Transverse colon (tissue), 4 donors: ENCODE results near the gene CARD16. TPM values are rescaled to one million over a fixed set of nuclear protein-coding genes. Genes with fewer than 3 reads are reported as not detected.
"Not testable (repeated sequence)": the region's sequence is repeated elsewhere in the genome, so short reads cannot be mapped to it uniquely, and the experiment has no call there.

Experiments
- DNase-seq: peaks from one replicate; pipeline ENCODE4 v3.0.0-alpha.2; 2019
- H3K27ac ChIP-seq, 4 donors: fragments of 200-600 bp; sonication (generic); 2 replicates each; pipeline ENCODE4 v1.5.1; 2016 to 2018; ENCODE audit warnings: inconsistent platforms in 4 of 4
- H3K27me3 ChIP-seq: fragments of 200-600 bp; sonication (generic); 2 replicates; pipeline ENCODE4 v1.5.1; 2017; ENCODE audit warnings: inconsistent platforms
- H3K36me3 ChIP-seq, 4 donors: fragments of 200-600 bp; sonication (generic); 2 replicates each; pipeline ENCODE4 v1.5.1; 2017 to 2019; ENCODE audit warnings: inconsistent platforms in 4 of 4
- H3K4me1 ChIP-seq, 4 donors: fragments of 200-600 bp; sonication (generic); 2 replicates each; pipeline ENCODE4 v1.5.1; 2017 to 2020; ENCODE audit warnings: inconsistent platforms in 4 of 4
- H3K4me3 ChIP-seq, 4 donors: fragments of 200-600 bp; sonication (generic); 1 replicate in 1 of 4; 2 replicates in 3 of 4; pipeline versions ENCODE4 v1.5.1 to v1.6.1; 2017 to 2019; ENCODE audit warnings: inconsistent platforms in 4 of 4
- H3K9me3 ChIP-seq, 2 donors: fragments of 200-600 bp; sonication (generic); 2 replicates each; pipeline ENCODE4 v1.5.1; 2017 to 2019; ENCODE audit warnings: inconsistent platforms in 2 of 2
- EP300 ChIP-seq: sonication (generic); formaldehyde crosslinking; IDR thresholded peaks from one replicate; pipeline ENCODE4 v1.6.1; 2017; ENCODE audit warnings: antibody characterized with exemption, low read depth
- POLR2A ChIP-seq: fragments of 450-650 bp; IDR thresholded peaks from one replicate; pipeline ENCODE4 v1.6.1; 2016; ENCODE audit warnings: antibody characterized with exemption, mild to moderate bottlenecking, moderate library complexity
- POLR2AphosphoS5 ChIP-seq, 3 donors: sonication (generic); formaldehyde crosslinking; IDR thresholded peaks; one replicate each; pipeline ENCODE4 v1.6.1; 2016; ENCODE audit warnings: antibody characterized with exemption in 3 of 3
- WGBS, 2 donors: methylation state at CpG; one replicate each; pipeline ENCODE4 v1.1.5; 2018; ENCODE audit warnings: low coverage in 1 of 2; 5-methylcytosine and 5-hydroxymethylcytosine counted together
- in situ Hi-C, 4 donors: fragments of 200-750 bp; cut with MboI; loops; one replicate each; pipeline versions ENCODE4 v1.15.0 to v1.15.1; 2017; ENCODE audit warnings: low sequenced_read_pairs in 3 of 4, low pct_ligation_motif_present in 1 of 4, low pct_unique_long_range_greater_than_20kb in 1 of 4
- intact Hi-C: fragments of 100-400 bp; cut with DNase I; formaldehyde crosslinking; loops from one replicate; pipeline ENCODE4 v1.15.1; 2023; ENCODE audit warnings: low total_unique reads
- total RNA-seq, 4 donors: library from RNA; depleted of rRNA; stranded (reverse); fragments of >200 nt; gene quantifications; one replicate each; pipeline ENCODE4 v1.1.0, GENCODE V29; 2016
- TF ChIP-seq, protein P1 (sequence below), 5 experiments: fragments of 200-600 bp in 3 of 5; fragments of 450-650 bp in 2 of 5; sonication (generic) in 3 of 5; IDR thresholded peaks; 1 replicate in 2 of 5; 2 replicates in 3 of 5; pipeline ENCODE4 v1.5.1; 2016 to 2017; ENCODE audit warnings: antibody characterized with exemption in 5 of 5, inconsistent platforms in 3 of 5, mild to moderate bottlenecking in 2 of 5, moderate library complexity in 1 of 5

Gene CARD16
- total RNA-seq, 4 donors from 2014 or later, result 8.0 to 34.0 (median 28.4) TPM; not detected in 1

DNA sequence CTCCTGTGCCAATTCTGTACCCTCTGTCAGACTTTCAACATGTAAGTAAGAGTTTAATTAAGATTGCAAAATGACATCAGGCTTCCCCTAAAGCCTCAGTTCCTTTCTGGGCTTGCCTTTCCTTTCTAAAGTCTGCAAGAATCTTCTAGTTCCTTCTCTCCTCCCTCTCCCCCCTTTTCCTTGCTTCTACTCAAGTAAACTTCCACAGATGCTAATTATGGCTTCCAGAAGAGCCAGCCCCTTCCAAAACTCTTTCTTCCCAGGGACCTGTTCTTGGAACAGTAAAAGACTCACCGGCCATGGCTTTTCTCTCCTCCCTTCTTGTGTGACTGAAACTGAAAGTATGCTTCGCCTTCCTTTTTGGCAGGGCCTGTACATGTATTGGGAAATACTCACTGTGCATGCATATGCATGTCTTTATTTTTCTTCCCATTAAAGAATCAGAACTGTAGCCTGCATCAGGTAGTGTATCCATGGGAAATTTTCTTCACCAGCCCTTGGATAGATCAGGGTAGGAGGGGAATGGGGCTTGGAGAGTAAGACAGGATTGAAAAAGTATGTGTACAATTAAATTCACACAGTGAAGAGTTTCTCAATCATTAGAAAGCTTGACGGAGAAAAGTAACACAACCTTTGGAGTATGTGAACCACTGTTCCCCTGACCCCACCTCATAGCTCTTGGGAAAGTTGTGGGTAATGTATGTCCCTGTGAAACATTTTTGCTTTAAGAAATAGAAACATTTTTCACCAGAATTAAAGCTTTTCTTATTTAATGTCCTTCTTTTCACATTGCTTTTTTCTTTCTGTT is 10.1 kb downstream of the CARD16 start, which contains the start of gene CASP1:
TSS of gene CASP1 (minus strand) at position 332 of the 808 bp plus-strand sequence. CDS start at position 301, 31 bp downstream.
- TF ChIP-seq POLR2A (peak; percentile 49), POLR2AphosphoS5 (IDR thresholded peaks at IDR 0.05) (peak; percentile 60 to 85 (median 80)), EP300 (no peak)
- TF ChIP-seq, protein P1, sequence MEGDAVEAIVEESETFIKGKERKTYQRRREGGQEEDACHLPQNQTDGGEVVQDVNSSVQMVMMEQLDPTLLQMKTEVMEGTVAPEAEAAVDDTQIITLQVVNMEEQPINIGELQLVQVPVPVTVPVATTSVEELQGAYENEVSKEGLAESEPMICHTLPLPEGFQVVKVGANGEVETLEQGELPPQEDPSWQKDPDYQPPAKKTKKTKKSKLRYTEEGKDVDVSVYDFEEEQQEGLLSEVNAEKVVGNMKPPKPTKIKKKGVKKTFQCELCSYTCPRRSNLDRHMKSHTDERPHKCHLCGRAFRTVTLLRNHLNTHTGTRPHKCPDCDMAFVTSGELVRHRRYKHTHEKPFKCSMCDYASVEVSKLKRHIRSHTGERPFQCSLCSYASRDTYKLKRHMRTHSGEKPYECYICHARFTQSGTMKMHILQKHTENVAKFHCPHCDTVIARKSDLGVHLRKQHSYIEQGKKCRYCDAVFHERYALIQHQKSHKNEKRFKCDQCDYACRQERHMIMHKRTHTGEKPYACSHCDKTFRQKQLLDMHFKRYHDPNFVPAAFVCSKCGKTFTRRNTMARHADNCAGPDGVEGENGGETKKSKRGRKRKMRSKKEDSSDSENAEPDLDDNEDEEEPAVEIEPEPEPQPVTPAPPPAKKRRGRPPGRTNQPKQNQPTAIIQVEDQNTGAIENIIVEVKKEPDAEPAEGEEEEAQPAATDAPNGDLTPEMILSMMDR (IDR thresholded peaks at IDR 0.05), result no peak
- DNase-seq, result peak; percentile 63
- no peaks in the 10 kb centered on the region for H3K27me3 ChIP-seq
- peak within 1 kb of the TSS; percentile 27 to 56 (median 39) for H3K4me3 ChIP-seq
- H3K4me1 ChIP-seq, result peaks cover 0 to 37% (median 11%) of the 10 kb centered on the region in 4 donors
- H3K9me3 ChIP-seq, result no peaks in the 10 kb centered on the region
- 8 to 11% methylated on average over 3 of the region's 3 CpGs for WGBS, 2 donors
- in situ Hi-C loops (no loop called here), intact Hi-C loops (no loop called here)
- H3K27ac ChIP-seq, result peak within 1 kb of the TSS; percentile 75 to 89 (median 82)
- peaks cover 0 to 19% (median 0%) of the 10 kb centered on the region in 4 donors for H3K36me3 ChIP-seq

DNA sequence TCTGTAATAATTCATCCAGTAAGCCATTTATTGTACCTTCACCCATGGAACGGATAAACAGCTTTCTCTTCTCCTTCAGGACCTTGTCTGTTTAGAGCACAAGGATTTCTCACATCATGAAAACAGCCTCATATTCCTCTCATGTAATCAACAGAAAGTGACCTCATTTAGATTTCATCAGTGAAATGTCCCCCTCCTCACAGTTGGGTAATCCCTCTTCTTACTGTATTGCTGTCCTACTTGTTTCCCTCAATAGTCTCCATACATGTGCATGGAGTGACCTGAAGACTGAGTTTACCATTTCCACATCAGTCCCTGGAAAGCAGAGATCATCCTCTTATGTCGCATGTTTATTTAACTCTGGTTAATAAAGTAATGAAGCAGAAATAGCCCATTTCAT is 10.7 kb downstream of the CARD16 start:
- peaks cover 0 to 37% (median 11%) of the 10 kb centered on the region in 4 donors for H3K4me1 ChIP-seq
- intact Hi-C loops, H3K9me3 ChIP-seq, in situ Hi-C loops, H3K27me3 ChIP-seq, DNase-seq: not testable (repeated sequence)
- WGBS, 2 donors, result 31% methylated on average over 2 of the region's 2 CpGs
- H3K27ac ChIP-seq, result peak overlapping the region; percentile 75 to 89 (median 82)
- H3K4me3 ChIP-seq, result peak overlapping the region; percentile 27 to 56 (median 39)
- H3K36me3 ChIP-seq, result peaks cover 0 to 19% (median 0%) of the 10 kb centered on the region in 4 donors

DNA sequence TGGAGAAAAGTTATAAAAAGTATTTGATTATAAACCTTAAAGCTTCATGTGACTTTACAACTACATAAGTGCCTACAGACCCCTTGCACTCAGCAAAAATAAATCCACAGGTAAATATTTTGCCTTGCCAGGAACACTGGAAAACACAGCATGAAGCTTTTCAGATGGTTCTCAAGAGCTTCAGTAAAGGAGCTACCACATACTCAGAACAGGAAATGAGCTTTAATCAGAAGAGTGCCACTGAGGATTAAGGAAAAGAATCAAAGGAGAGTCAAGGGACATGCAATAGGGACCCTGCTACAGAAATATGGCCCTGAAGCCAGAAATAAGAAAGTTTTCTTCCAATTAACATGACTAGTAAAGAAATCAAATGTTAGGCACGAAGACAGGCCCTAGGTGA is 11.4 kb downstream of the CARD16 start:
- no peaks in the 10 kb centered on the region for H3K27me3 ChIP-seq
- WGBS, 2 donors, result 50 to 88% methylated on average over 1 of the region's 1 CpG
- peak overlapping the region in 3 of 4 donors; percentile 37 to 56 (median 41) for H3K4me3 ChIP-seq
- TF ChIP-seq POLR2AphosphoS5 (IDR thresholded peaks at IDR 0.05) (no peak), POLR2A (no peak), EP300 (no peak)
- TF ChIP-seq, protein P1 (IDR thresholded peaks at IDR 0.05), result no peak
- no peaks in the 10 kb centered on the region for H3K9me3 ChIP-seq
- DNase-seq, result no peak
- peaks cover 0 to 22% (median 0%) of the 10 kb centered on the region in 4 donors for H3K36me3 ChIP-seq
- peaks cover 0 to 37% (median 11%) of the 10 kb centered on the region in 4 donors for H3K4me1 ChIP-seq
- peak overlapping the region; percentile 75 to 89 (median 82) for H3K27ac ChIP-seq
- intact Hi-C loops, result no loop called here
- in situ Hi-C loops, result no loop called here

DNA sequence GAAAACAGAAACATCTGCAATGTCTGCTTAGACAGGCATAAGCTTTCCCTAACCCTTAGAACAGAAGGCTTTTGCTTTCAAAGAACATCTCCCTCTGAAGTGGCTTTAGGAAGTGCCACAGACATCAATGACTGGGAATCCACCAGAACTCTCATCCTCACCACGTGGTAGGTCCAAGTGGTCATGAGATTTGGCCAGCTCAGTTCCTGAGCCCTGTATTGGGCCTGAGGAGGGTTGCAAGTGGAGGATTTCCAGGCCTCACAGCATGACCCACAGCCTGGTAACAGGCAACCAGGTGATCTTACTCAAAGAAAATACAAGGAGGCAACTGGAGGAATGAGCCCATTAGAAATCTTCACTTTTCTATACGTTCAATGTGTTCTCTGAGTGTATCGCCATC is 11.8 kb downstream of the CARD16 start:
- H3K9me3 ChIP-seq, result no peaks in the 10 kb centered on the region
- TF ChIP-seq POLR2AphosphoS5 (IDR thresholded peaks at IDR 0.05) (no peak), EP300 (no peak), POLR2A (no peak)
- TF ChIP-seq, protein P1 (IDR thresholded peaks at IDR 0.05), result no peak
- peak overlapping the region in 1 of 4 donors; percentile 56 for H3K4me3 ChIP-seq
- in situ Hi-C loops, result no loop called here
- no peak for DNase-seq
- H3K4me1 ChIP-seq, result peaks cover 0 to 37% (median 11%) of the 10 kb centered on the region in 4 donors
- intact Hi-C loops, result no loop called here
- peaks cover 0 to 22% (median 0%) of the 10 kb centered on the region in 4 donors for H3K36me3 ChIP-seq
- peak overlapping the region; percentile 75 to 89 (median 82) for H3K27ac ChIP-seq
- 75 to 92% methylated on average over 2 to 3 of the region's 3 CpGs for WGBS, 2 donors
- no peaks in the 10 kb centered on the region for H3K27me3 ChIP-seq
